Keratinocyte (primary cell): Measurements from ENCODE around the gene SMAD9.

Source experiments
- EZH2 ChIP-seq: IDR thresholded peaks from one replicate; pipeline ENCODE4 v1.6.1; 2012; ENCODE audit warnings: inconsistent platforms, mild to moderate bottlenecking, low read length, moderate library complexity
- TF ChIP-seq, protein P1 (sequence below), 3 experiments: IDR thresholded peaks in 1 of 3; conservative IDR thresholded peaks in 1 of 3; optimal IDR thresholded peaks in 1 of 3; 2 replicates in 2 of 3; 3 replicates in 1 of 3; pipeline versions ENCODE3 to v1.5.1; 2011; ENCODE audit warnings: low read length in 3 of 3, mild to moderate bottlenecking in 3 of 3, moderate library complexity in 2 of 3, control low read depth in 1 of 3, inconsistent platforms in 1 of 3; ENCODE audit not compliant: insufficient read depth in 2 of 3; ENCODE audit errors: extremely low read depth in 1 of 3

DNA sequence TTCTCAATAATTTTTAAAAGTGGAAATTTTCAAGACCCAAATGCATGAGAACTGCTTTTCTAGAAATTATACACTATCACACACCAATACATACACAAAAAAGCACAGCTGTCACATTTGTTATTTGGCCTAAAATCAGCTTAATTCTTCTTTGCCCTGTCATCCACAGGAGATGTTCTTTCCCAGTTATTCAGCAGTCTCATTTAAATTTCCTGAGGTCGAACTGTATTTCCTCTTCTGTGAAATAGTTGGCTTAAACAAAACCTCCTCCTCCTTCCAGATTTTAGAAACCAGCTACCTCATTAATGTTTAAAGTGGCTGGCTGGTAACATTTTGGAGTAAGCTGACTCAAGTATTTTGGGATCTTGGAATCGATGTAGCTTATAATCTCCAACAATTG, 39.1 kb downstream of the SMAD9 start:
- TF ChIP-seq, protein P1, sequence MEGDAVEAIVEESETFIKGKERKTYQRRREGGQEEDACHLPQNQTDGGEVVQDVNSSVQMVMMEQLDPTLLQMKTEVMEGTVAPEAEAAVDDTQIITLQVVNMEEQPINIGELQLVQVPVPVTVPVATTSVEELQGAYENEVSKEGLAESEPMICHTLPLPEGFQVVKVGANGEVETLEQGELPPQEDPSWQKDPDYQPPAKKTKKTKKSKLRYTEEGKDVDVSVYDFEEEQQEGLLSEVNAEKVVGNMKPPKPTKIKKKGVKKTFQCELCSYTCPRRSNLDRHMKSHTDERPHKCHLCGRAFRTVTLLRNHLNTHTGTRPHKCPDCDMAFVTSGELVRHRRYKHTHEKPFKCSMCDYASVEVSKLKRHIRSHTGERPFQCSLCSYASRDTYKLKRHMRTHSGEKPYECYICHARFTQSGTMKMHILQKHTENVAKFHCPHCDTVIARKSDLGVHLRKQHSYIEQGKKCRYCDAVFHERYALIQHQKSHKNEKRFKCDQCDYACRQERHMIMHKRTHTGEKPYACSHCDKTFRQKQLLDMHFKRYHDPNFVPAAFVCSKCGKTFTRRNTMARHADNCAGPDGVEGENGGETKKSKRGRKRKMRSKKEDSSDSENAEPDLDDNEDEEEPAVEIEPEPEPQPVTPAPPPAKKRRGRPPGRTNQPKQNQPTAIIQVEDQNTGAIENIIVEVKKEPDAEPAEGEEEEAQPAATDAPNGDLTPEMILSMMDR (optimal IDR thresholded peaks at IDR 0.05 in 1 of 3, IDR thresholded peaks at IDR 0.05 in 1 of 3, conservative IDR thresholded peaks at IDR 0.05 in 1 of 3; ENCODE audit: extremely low read depth in 1 of 3, insufficient read depth in 2 of 3, low read length in 3 of 3) = no peak
- TF ChIP-seq EZH2 = no peak
